ENCODE measurements around the gene PAX5.

PAX5 gene

DNA sequence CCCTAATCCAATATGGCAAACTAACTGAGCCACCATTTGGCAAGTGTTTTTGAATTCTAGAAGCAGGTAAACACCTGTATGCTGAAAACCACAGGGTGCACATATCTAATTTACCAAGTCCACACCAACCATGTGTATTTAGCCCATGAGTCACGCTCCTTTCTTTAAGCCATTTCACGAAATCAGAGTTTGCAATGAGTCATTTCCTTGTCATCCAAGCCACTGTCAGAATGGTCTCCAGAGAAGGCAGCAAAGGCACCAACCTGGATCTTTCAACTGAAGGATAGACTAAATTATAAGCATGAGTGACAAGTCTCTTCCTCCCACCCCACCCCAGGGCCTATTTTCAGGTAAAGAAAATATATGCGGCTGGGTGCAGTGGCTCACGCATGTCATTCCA is 110.0 kb downstream of the PAX5 start (continued):
- no peak for TF ChIP-seq ZNF518A (tag by site-specific recombination; conservative IDR thresholded peaks at IDR 0.05; ENCODE audit: low read depth)
- peak; percentile 50; the same call in 1 of the 2 replicates for TF ChIP-seq TSHZ1 (tag by site-specific recombination; IDR thresholded peaks at IDR 0.05; ENCODE audit: borderline replicate concordance)
- no peak for TF ChIP-seq SCRT1 (tag by site-specific recombination; IDR thresholded peaks at IDR 0.05; ENCODE audit: borderline replicate concordance)
- no peak for TF ChIP-seq ZNF580 (tag by site-specific recombination; IDR thresholded peaks at IDR 0.05)
- TF ChIP-seq, protein P1, sequence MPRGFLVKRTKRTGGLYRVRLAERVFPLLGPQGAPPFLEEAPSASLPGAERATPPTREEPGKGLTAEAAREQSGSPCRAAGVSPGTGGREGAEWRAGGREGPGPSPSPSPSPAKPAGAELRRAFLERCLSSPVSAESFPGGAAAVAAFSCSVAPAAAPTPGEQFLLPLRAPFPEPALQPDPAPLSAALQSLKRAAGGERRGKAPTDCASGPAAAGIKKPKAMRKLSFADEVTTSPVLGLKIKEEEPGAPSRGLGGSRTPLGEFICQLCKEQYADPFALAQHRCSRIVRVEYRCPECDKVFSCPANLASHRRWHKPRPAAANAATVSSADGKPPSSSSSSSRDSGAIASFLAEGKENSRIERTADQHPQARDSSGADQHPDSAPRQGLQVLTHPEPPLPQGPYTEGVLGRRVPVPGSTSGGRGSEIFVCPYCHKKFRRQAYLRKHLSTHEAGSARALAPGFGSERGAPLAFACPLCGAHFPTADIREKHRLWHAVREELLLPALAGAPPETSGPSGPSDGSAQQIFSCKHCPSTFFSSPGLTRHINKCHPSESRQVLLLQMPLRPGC (tag by site-specific recombination; IDR thresholded peaks at IDR 0.05) = peak; percentile 39; the same call in 1 of the 2 replicates
- TF ChIP-seq ZNF791 (tag by site-specific recombination; IDR thresholded peaks at IDR 0.05) = no peak
- no peak for TF ChIP-seq ZNF148 (tag by site-specific recombination; IDR thresholded peaks at IDR 0.05; ENCODE audit: borderline replicate concordance)
- no peak for TF ChIP-seq ZNF701 (tag by site-specific recombination; IDR thresholded peaks at IDR 0.05)
- TF ChIP-seq ZNF707 (tag by site-specific recombination; IDR thresholded peaks at IDR 0.05) = no peak
- TF ChIP-seq ZNF629 (tag by site-specific recombination; IDR thresholded peaks at IDR 0.05) = peak; percentile 73
- TF ChIP-seq ZNF366 (tag by site-specific recombination; conservative IDR thresholded peaks at IDR 0.05) = 0 out of 2 replicates have a peak, but pooled peaks have one; percentile 35
- no peak for TF ChIP-seq ZNF664 (tag by site-specific recombination; IDR thresholded peaks at IDR 0.05)
- peak; percentile 86 for TF ChIP-seq GFI1B (tag by site-specific recombination; IDR thresholded peaks at IDR 0.05)
- no peak for TF ChIP-seq RBAK (tag by site-specific recombination; IDR thresholded peaks at IDR 0.05)
- TF ChIP-seq KLF17 (tag by site-specific recombination; IDR thresholded peaks at IDR 0.05) = peak; percentile 55; the same call in 1 of the 2 replicates
- peak; percentile 43; the same call in 1 of the 2 replicates for TF ChIP-seq OSR2 (tag by site-specific recombination; IDR thresholded peaks at IDR 0.05)
- peak; percentile 87 for TF ChIP-seq SCRT2 (tag by site-specific recombination; IDR thresholded peaks at IDR 0.05)
- TF ChIP-seq, protein P2, sequence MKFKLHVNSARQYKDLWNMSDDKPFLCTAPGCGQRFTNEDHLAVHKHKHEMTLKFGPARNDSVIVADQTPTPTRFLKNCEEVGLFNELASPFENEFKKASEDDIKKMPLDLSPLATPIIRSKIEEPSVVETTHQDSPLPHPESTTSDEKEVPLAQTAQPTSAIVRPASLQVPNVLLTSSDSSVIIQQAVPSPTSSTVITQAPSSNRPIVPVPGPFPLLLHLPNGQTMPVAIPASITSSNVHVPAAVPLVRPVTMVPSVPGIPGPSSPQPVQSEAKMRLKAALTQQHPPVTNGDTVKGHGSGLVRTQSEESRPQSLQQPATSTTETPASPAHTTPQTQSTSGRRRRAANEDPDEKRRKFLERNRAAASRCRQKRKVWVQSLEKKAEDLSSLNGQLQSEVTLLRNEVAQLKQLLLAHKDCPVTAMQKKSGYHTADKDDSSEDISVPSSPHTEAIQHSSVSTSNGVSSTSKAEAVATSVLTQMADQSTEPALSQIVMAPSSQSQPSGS (tag by site-specific recombination; IDR thresholded peaks at IDR 0.05; ENCODE audit: low read depth) = no peak
- TF ChIP-seq ZIC2 (tag by site-specific recombination; IDR thresholded peaks at IDR 0.05) = no peak
- TF ChIP-seq, protein P3, sequence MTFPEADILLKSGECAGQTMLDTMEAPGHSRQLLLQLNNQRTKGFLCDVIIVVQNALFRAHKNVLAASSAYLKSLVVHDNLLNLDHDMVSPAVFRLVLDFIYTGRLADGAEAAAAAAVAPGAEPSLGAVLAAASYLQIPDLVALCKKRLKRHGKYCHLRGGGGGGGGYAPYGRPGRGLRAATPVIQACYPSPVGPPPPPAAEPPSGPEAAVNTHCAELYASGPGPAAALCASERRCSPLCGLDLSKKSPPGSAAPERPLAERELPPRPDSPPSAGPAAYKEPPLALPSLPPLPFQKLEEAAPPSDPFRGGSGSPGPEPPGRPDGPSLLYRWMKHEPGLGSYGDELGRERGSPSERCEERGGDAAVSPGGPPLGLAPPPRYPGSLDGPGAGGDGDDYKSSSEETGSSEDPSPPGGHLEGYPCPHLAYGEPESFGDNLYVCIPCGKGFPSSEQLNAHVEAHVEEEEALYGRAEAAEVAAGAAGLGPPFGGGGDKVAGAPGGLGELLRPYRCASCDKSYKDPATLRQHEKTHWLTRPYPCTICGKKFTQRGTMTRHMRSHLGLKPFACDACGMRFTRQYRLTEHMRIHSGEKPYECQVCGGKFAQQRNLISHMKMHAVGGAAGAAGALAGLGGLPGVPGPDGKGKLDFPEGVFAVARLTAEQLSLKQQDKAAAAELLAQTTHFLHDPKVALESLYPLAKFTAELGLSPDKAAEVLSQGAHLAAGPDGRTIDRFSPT (tag by site-specific recombination; IDR thresholded peaks at IDR 0.05) = peak; percentile 59

All from HEK293 (cell line).